Natural killer cell (primary cell): ENCODE results near the gene JAKMIP1. TPM values are rescaled to one million over a fixed set of nuclear protein-coding genes. Genes with fewer than 3 reads are reported as not detected.

ENCODE experiments used
- ATAC-seq, 3 donors: fragments of 150-1000 bp in 2 of 3; fragments of 200-7000 bp in 1 of 3; cut with Tn5 transposase; 1 replicate in 1 of 3; 2 replicates in 2 of 3; pipeline ENCODE4 v1.10.0; 2021; ENCODE audit warnings: mild to moderate bottlenecking in 2 of 3, moderate library complexity in 2 of 3
- DNase-seq, 2 donors: peaks; one replicate each; pipeline versions ENCODE4 v3.0.0 to v3.0.0-alpha.2; 2013 to 2021; ENCODE audit warnings: mixed read lengths in 1 of 2
- H3K27ac ChIP-seq: one replicate; pipeline ENCODE4 v1.5.1; 2013; ENCODE audit warnings: mild to moderate bottlenecking, low read length
- H3K27me3 ChIP-seq: one replicate; pipeline ENCODE4 v1.6.1; 2013; ENCODE audit warnings: low read length; ENCODE audit not compliant: control insufficient read depth, insufficient read depth
- H3K36me3 ChIP-seq: one replicate; pipeline ENCODE4 v1.6.1; 2013; ENCODE audit warnings: low read length; ENCODE audit not compliant: control insufficient read depth, insufficient read depth
- H3K4me1 ChIP-seq: one replicate; pipeline ENCODE4 v1.6.1; 2013; ENCODE audit warnings: low read length; ENCODE audit not compliant: control insufficient read depth, insufficient read depth
- H3K4me3 ChIP-seq: one replicate; pipeline ENCODE4 v1.5.1; 2013; ENCODE audit warnings: low read length
- H3K9me3 ChIP-seq: one replicate; pipeline ENCODE4 v1.6.1; 2013; ENCODE audit warnings: low read length; ENCODE audit not compliant: control insufficient read depth, insufficient read depth
- H3K27ac Mint-ChIP-seq, 2 donors: one replicate each; pipeline ENCODE4 v1.8.0; 2022; ENCODE audit warnings: mild to moderate bottlenecking in 2 of 2, mixed read lengths in 2 of 2, moderate library complexity in 1 of 2
- H3K27me3 Mint-ChIP-seq, 2 donors: one replicate each; pipeline ENCODE4 v1.8.0; 2022; ENCODE audit warnings: low read depth in 2 of 2, mixed read lengths in 2 of 2
- H3K36me3 Mint-ChIP-seq: one replicate; pipeline ENCODE4 v1.8.0; 2022; ENCODE audit warnings: mixed read lengths
- H3K4me1 Mint-ChIP-seq, 2 donors: one replicate each; pipeline ENCODE4 v1.8.0; 2022; ENCODE audit warnings: mixed read lengths in 2 of 2
- H3K4me3 Mint-ChIP-seq: one replicate; pipeline ENCODE4 v1.8.0; 2022; ENCODE audit warnings: mild to moderate bottlenecking, moderate library complexity, mixed read lengths
- H3K9me3 Mint-ChIP-seq, 2 donors: one replicate each; pipeline ENCODE4 v1.8.0; 2022; ENCODE audit warnings: mixed read lengths in 2 of 2
- WGBS: methylation state at CpG from one replicate; pipeline ENCODE4 v1.1.7; 2013; ENCODE audit warnings: missing lambda C conversion rate; ENCODE audit not compliant: insufficient coverage; 5-methylcytosine and 5-hydroxymethylcytosine counted together
- intact Hi-C: fragments of 100-400 bp; cut with micrococcal nuclease; formaldehyde crosslinking; loops from one replicate; pipeline ENCODE4 v1.14.2; 2022
- total RNA-seq, 4 donors: library from RNA; stranded (reverse); fragments of 120-200 nt in 1 of 4; gene quantifications; one replicate each; pipeline versions ENCODE4 v1.2.3 to v1.2.4, GENCODE V29; 2013 to 2022
- TF ChIP-seq, protein P1 (sequence below): fragments of 200-600 bp; IDR thresholded peaks from one replicate; pipeline ENCODE4 v1.8.0; 2022; ENCODE audit warnings: antibody characterized with exemption

Gene JAKMIP1
- total RNA-seq, 3 donors from 2014 or later (not counting 1 experiment from before 2014, with no cell fraction given): 8.8 to 21.8 (median 16.4) TPM

DNA sequence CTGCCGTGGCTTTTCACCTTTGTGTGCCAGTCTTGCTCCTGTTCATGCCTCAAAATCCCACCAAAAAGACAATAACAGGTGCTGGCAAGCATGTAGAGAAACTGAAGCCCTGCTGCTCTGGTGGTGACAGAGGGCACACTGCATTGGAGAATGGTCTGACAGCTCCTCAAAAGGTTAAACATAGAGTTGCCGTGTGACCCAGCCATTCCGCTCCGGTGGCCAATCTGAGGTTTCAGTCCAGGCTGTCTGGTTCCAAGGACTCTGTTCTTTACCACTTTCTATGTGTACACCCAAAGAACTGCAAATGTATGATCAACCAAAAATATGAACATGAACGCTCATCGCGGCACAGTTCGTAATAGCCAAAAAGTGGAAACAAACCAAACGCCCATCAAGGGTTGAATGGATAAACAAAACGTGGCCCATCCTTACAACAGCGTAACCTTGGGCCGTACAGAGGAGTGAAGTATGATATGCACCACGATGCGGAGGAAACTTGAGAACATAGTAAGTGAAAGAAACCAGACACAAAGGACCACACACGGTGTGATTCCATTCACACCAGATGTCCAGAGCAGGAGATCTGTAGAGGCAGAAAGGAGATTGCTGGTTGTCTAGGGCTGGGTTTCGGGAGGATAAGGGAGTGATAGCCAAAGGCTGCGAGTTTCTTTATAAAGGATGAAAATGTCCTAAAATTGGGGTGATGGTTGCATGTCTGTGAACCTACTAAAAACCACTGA is 35.7 kb upstream of the JAKMIP1 start:
- ATAC-seq: no peak
- H3K27me3 ChIP-seq: no peaks in the 10 kb centered on the region
- WGBS: 86% methylated on average over 16 of the region's 17 CpGs

DNA sequence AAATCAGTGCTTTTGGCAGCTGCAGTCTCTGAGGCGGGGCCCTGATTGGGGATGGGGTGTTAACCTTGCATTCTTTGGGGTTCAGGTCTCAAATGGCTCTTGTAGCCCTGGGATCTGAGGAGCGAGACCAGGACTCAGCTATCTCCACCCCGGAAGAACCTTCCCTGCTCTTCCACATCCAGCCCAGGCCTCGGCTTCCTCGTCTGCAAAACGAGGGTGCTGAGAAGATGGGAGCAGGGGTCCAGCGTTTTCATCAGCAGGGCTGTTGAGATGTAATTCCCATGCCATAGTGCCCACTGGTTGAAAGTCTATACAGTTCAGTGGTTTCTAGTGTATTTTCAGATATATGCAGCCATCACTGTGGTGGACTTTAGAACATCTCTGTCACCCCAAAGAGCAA is 34.7 kb upstream of the JAKMIP1 start:
- Mint-ChIP-seq H3K27ac (no peak overlapping the region), H3K4me3 (no peak overlapping the region), H3K27me3 (peaks cover 0 to 4% of the 10 kb centered on the region in 2 donors), H3K4me1 (no peaks in the 10 kb centered on the region), H3K9me3 (no peaks in the 10 kb centered on the region), H3K36me3 (no peaks in the 10 kb centered on the region)
- Histone ChIP-seq H3K4me1 (no peaks in the 10 kb centered on the region), H3K4me3 (no peak overlapping the region), H3K27ac (no peak overlapping the region), H3K36me3 (no peaks in the 10 kb centered on the region), H3K27me3 (no peaks in the 10 kb centered on the region), H3K9me3 (no peaks in the 10 kb centered on the region)
- ATAC-seq (no peak), DNase-seq (no peak)
- intact Hi-C loops: no loop called here
- WGBS: 81% methylated on average over 7 of the region's 7 CpGs
- TF ChIP-seq, protein P1, sequence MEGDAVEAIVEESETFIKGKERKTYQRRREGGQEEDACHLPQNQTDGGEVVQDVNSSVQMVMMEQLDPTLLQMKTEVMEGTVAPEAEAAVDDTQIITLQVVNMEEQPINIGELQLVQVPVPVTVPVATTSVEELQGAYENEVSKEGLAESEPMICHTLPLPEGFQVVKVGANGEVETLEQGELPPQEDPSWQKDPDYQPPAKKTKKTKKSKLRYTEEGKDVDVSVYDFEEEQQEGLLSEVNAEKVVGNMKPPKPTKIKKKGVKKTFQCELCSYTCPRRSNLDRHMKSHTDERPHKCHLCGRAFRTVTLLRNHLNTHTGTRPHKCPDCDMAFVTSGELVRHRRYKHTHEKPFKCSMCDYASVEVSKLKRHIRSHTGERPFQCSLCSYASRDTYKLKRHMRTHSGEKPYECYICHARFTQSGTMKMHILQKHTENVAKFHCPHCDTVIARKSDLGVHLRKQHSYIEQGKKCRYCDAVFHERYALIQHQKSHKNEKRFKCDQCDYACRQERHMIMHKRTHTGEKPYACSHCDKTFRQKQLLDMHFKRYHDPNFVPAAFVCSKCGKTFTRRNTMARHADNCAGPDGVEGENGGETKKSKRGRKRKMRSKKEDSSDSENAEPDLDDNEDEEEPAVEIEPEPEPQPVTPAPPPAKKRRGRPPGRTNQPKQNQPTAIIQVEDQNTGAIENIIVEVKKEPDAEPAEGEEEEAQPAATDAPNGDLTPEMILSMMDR: no peak

More for the DNA sequence above, 35.7 kb upstream of the JAKMIP1 start:
- intact Hi-C loops: no loop called here
- Histone ChIP-seq H3K4me3 (no peak overlapping the region), H3K36me3 (no peaks in the 10 kb centered on the region), H3K27ac (no peak overlapping the region), H3K4me1 (no peaks in the 10 kb centered on the region), H3K9me3 (no peaks in the 10 kb centered on the region)
- Mint-ChIP-seq H3K36me3 (no peaks in the 10 kb centered on the region), H3K9me3 (no peaks in the 10 kb centered on the region), H3K4me3 (no peak overlapping the region), H3K27me3 (peaks cover 0 to 4% of the 10 kb centered on the region in 2 donors), H3K27ac (no peak overlapping the region), H3K4me1 (no peaks in the 10 kb centered on the region)
- DNase-seq: no peak
- TF ChIP-seq, protein P1: no peak

DNA sequence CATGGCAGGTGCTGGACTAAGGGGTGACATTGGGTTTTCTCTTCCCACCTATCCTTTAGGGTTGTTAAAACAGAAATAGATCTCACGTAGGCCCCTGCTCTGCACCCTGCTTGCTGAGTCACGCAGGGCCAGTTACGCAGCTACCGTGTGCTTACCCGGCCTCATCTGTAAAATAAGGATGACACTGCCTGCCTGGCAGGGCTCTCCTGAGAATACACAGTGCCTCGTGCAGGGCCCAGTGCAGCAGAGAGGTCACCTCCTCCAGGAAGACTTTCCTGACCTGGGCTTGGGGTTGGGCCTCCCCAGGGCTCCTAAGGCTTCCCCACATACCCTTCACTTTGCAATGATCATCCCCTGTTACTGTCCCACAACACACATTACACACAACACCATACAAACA is 33.6 kb upstream of the JAKMIP1 start:
- Histone ChIP-seq H3K27ac (no peak overlapping the region), H3K27me3 (no peaks in the 10 kb centered on the region), H3K4me1 (no peaks in the 10 kb centered on the region), H3K9me3 (no peaks in the 10 kb centered on the region), H3K36me3 (no peaks in the 10 kb centered on the region), H3K4me3 (no peak overlapping the region)
- ATAC-seq: no peak
- WGBS: 81% methylated on average over 6 of the region's 6 CpGs
- no peaks in the 10 kb centered on the region for H3K9me3 Mint-ChIP-seq
- intact Hi-C loops: no loop called here
- no peaks in the 10 kb centered on the region for H3K4me1 Mint-ChIP-seq
- no peak overlapping the region for H3K27ac Mint-ChIP-seq
- peaks cover 0 to 7% of the 10 kb centered on the region in 2 donors for H3K27me3 Mint-ChIP-seq
- no peak overlapping the region for H3K4me3 Mint-ChIP-seq
- DNase-seq: no peak
- TF ChIP-seq, protein P1: no peak
- no peaks in the 10 kb centered on the region for H3K36me3 Mint-ChIP-seq
